ENCODE measurements around the gene TMPRSS5. TPM values are rescaled to one million over a fixed set of nuclear protein-coding genes. Genes with fewer than 3 reads are reported as not detected.

TMPRSS5 gene
- total and polyA plus RNA-seq, 2 of the 8 experiments (the other 6 are each of a cell fraction or from before 2014, with no cell fraction given) = 0.54 to 0.78 TPM

- CTCF ChIA-PET (ENCODE audit: partially characterized antibody) = interaction anchor here (1.2 kb wide), 1 partner anchor 73 kb away, joined by 3 read pairs; no protein-coding TSS in a partner anchor
- no peak overlapping the region for H3K14ac ChIP-seq (ENCODE audit: insufficient read length)
- H4K20me1 ChIP-seq (replicated peaks in 1 of 2; ENCODE audit: control insufficient read depth in 1 of 2, insufficient read depth in 2 of 2, low read length in 2 of 2) = no peaks in the 10 kb centered on the region
- no peaks in the 10 kb centered on the region for H3K79me2 ChIP-seq (ENCODE audit: control insufficient read depth in 1 of 2, insufficient read depth in 2 of 2, low read length in 2 of 2)
- H3K9me3 ChIP-seq (ENCODE audit: insufficient read depth in 2 of 2, low read depth in 1 of 2, low read length in 1 of 2) = no peaks in the 10 kb centered on the region
- no peak overlapping the region for H3K4me3 ChIP-seq (ENCODE audit: extremely low read depth in 1 of 4, insufficient read depth in 2 of 4, low read depth in 3 of 4, low read length in 4 of 4)
- WGBS, 2 experiments (ENCODE audit: extremely low coverage in 1 of 2, insufficient coverage in 1 of 2, insufficient read length in 1 of 2, insufficient replicate concordance in 2 of 2, low coverage in 1 of 2, low lambda C conversion rate in 2 of 2, missing lambda C conversion rate in 1 of 2) = 81% methylated on average over 5 of the region's 5 CpGs; no CpG with 5 or more reads in 1 of the 2 experiments
- no peak overlapping the region for H4K8ac ChIP-seq (ENCODE audit: extremely low read depth, insufficient read depth, low read length)
- no peak overlapping the region for H2BK15ac ChIP-seq (ENCODE audit: low read length)
- peaks cover 0 to 12% (median 3%) of the 10 kb centered on the region in 4 experiments; a peak in 4 of 7 replicates for H3K4me1 ChIP-seq (replicated peaks in 1 of 4; ENCODE audit: control insufficient read depth in 3 of 4, insufficient read depth in 4 of 4, low read length in 3 of 4)
- H3K23ac ChIP-seq (ENCODE audit: insufficient read length) = no peak overlapping the region
- POLR2A ChIA-PET (ENCODE audit: partially characterized antibody) = no interaction called here
- H2BK120ac ChIP-seq (replicated peaks; ENCODE audit: low read depth, low read length) = no peak overlapping the region
- no peak overlapping the region for H3K4ac ChIP-seq (replicated peaks; ENCODE audit: insufficient read length, low read depth, low read length)
- DNase-seq (ENCODE audit: low read depth in 1 of 2, low spot score in 2 of 2) (no peak), FAIRE-seq (no peak)
- H3K9ac ChIP-seq (replicated peaks in 1 of 4; ENCODE audit: extremely low read depth in 1 of 4, low read depth in 3 of 4, low read length in 3 of 4) = no peak overlapping the region
- no peak overlapping the region for H2BK20ac ChIP-seq (ENCODE audit: low read length)
- H3K4me2 ChIP-seq (ENCODE audit: insufficient read depth in 1 of 2, low read depth in 2 of 2, low read length in 2 of 2) = no peak overlapping the region
- TF ChIP-seq KDM4A (IDR thresholded peaks at IDR 0.05; ENCODE audit: low read depth, low read length, severe bottlenecking) (no peak), E2F6 (IDR thresholded peaks at IDR 0.05) (no peak), CHD2 (IDR thresholded peaks at IDR 0.05; ENCODE audit: low read length) (no peak), KDM1A (IDR thresholded peaks at IDR 0.05; ENCODE audit: borderline replicate concordance, low read length) (no peak), FOSL1 (IDR thresholded peaks at IDR 0.05; ENCODE audit: insufficient read depth, low read depth, low read length) (no peak), NANOG (IDR thresholded peaks at IDR 0.05; ENCODE audit: insufficient read depth, low read depth, low read length, poor library complexity, severe bottlenecking) (no peak)
- H3K79me1 ChIP-seq (ENCODE audit: low read depth, low read length) = no peaks in the 10 kb centered on the region
- no peak overlapping the region for H3K18ac ChIP-seq (ENCODE audit: extremely low read depth, low read length)
- H2BK5ac ChIP-seq (ENCODE audit: low read depth, low read length) = no peak overlapping the region
- H3K36me3 ChIP-seq (ENCODE audit: control insufficient read depth in 2 of 4, insufficient read depth in 4 of 4, low read length in 3 of 4) = no peaks in the 10 kb centered on the region; a peak in 1 of 8 replicates
- no peak overlapping the region for H3K56ac ChIP-seq (replicated peaks; ENCODE audit: insufficient read length, low read depth, low read length)
- no peak overlapping the region for H3K27ac ChIP-seq (ENCODE audit: low read depth, low read length)
- no peak overlapping the region for H2AK5ac ChIP-seq (ENCODE audit: low read depth, low read length)
- no peak overlapping the region for H2AFZ ChIP-seq (ENCODE audit: low read length)
- no peak overlapping the region for H4K91ac ChIP-seq (replicated peaks; ENCODE audit: insufficient read length, low read length)
- H3K27me3 ChIP-seq (replicated peaks in 1 of 4; ENCODE audit: control insufficient read depth in 3 of 4, extremely low read depth in 1 of 4, insufficient read depth in 3 of 4, low read length in 3 of 4) = no peaks in the 10 kb centered on the region
- H4K5ac ChIP-seq (ENCODE audit: insufficient read length, low read depth, low read length) = no peak overlapping the region
- peaks cover 2% of the 10 kb centered on the region; the same call in 1 of the 2 replicates for H3K23me2 ChIP-seq (ENCODE audit: low read depth, low read length)
- no peak overlapping the region for H2BK12ac ChIP-seq (ENCODE audit: low read depth, low read length)
Observed at GRCh38 chr11:113675565-113675964, 30.5 kb downstream of the TMPRSS5 start.
